Peyer's patch (tissue), 4 donors: Measurements from ENCODE around the gene DRAM2.

ENCODE experiments used
- CTCF ChIP-seq, 6 experiments: fragments of 450-650 bp in 4 of 6; fragments of 200-600 bp in 2 of 6; sonication (generic) in 1 of 6; IDR thresholded peaks; one replicate each; pipeline ENCODE4 v1.5.1; 2017 to 2019; ENCODE audit warnings: antibody characterized with exemption in 6 of 6, mild to moderate bottlenecking in 3 of 6, moderate library complexity in 1 of 6
- POLR2A ChIP-seq, 2 donors: fragments of 450-650 bp; IDR thresholded peaks; one replicate each; pipeline ENCODE4 v1.5.1; 2017; ENCODE audit warnings: antibody characterized with exemption in 2 of 2, mild to moderate bottlenecking in 2 of 2, moderate library complexity in 2 of 2

GRCh38 chr1:111097356-111098099 is 42.4 kb downstream of the DRAM2 start:
- TF ChIP-seq CTCF (IDR thresholded peaks at IDR 0.05) (no peak), POLR2A (IDR thresholded peaks at IDR 0.05) (no peak)
